Measurements from ENCODE around the gene PADI4. TPM values are rescaled to one million over a fixed set of nuclear protein-coding genes. Genes with fewer than 3 reads are reported as not detected.
"Not testable (repeated sequence)": the region's sequence is repeated elsewhere in the genome, so short reads cannot be mapped to it uniquely, and the experiment has no call there.

The PADI4 gene
- total RNA-seq, 2 experiments from 2014 or later: 0.17 to 0.23 TPM

DNA sequence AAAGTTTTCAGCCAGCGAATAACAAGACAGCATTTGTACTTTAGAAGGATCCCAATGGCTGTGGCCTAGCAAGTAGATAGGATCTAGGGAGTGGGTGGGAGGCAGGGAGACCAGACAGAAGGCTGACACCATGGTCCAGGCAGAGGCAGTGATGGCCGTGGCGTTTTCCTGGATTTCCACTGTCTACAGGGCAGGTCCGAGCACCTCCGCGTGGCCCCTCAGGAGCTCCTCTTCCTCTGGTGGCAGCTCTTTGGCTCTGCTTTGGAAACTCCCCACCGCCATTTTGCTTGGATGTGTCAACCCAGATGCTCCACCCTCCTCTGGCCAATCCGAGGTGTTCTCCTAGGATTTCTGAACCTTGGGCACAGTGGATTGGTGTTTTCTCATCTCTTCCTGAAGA, 25.1 kb downstream of the PADI4 start:
- H3K4me3 Mint-ChIP-seq: no peak overlapping the region
- CTCF ChIA-PET: no interaction called here
- no peaks in the 10 kb centered on the region for H3K36me3 Mint-ChIP-seq (ENCODE audit: low read depth)
- H3K4me1 Mint-ChIP-seq: no peaks in the 10 kb centered on the region
- H3K9me3 Mint-ChIP-seq: no peaks in the 10 kb centered on the region
- POLR2A ChIA-PET: no interaction called here
- no peak for DNase-seq
- H3K27ac Mint-ChIP-seq: no peak overlapping the region
- H3K27me3 Mint-ChIP-seq: peaks cover 1% of the 10 kb centered on the region

DNA sequence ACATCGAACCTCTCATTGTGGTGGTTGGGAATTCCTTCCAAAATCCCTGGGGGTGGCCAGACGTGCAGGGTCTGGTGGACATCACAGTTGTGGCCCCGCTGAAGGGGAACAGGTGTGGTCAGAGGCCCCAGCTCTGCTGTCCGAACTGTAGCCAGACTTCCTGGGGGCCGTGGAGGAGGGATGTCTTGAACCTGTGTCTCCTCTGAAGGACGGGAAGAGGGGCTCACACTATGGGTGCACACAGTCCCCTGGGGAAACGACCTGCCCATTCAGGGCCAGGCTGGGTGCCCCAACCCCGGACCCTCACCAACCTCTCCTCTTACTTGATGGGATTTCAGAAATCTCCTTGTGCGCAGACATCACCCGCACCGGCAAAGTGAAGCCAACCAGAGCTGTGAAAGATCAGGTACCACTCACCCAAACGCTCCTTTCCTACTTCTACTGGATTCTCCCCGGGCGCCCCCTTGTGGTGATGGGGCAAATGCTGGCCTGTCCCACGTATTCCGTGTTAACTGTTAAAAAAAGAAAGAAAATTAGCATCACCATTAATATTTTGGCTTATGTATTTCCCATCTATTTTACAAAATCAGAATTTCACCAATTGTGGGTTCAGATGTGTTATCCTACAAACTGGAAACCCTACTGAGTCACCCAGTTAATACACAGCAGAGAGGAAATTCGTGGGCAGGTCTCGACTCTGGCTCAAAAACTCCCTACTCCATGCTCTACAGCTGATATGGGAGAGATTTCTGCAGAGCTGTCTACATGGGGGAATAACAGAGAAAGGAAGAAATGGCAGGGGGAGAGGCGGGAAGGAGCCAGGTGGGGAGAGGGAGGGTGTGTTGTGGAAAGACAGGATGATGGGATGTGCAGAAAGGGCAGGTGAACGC, 28.1 kb downstream of the PADI4 start:
- Mint-ChIP-seq H3K4me3 (no peak overlapping the region), H3K4me1 (no peaks in the 10 kb centered on the region), H3K9me3 (no peaks in the 10 kb centered on the region), H3K36me3 (ENCODE audit: low read depth) (no peaks in the 10 kb centered on the region), H3K27ac (no peak overlapping the region), H3K27me3 (peaks cover 1% of the 10 kb centered on the region)
- ChIA-PET CTCF (interaction anchor here (1.4 kb wide), 1 partner anchor 261 kb away, joined by 3 read pairs; no protein-coding TSS in a partner anchor), POLR2A (no interaction called here)
- DNase-seq: peak; percentile 70

DNA sequence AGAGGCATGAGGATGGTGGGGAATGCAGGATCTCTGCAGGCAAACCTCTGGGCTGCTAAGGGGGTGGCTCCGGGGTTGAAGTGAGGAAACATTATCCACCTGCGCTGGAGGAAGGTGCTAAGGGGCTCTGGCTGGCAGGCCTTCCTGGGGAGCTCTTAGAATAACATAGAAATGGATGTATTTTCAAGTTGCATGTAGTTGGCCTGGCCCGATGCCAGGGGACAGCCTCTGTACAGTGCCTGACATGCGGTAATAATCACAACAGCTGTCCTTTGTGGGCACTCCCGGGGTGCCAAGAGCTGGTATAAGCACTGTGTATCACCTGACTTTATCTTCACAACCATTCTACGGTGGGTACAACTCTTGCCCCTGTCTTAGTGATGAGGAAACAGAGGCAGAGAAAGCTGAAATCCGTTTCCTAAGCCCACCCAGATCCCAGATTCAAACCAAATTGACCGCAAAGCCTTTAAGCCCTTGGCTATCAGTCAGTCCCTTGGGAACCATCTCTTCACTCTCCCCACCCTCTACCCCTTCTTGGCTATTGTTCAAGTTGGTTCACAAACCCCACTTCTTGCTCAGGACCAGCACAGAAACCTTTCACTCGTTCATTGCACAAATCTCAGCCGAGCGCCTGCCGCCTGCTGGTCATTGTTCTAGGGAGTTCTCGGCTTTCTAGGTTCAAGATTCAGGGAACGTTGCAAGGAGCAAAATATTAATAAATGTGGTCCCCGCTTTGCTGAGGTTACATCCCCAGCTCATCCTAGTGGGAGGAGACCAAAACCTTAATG, 30.9 kb downstream of the PADI4 start:
- DNase-seq: no peak
- Mint-ChIP-seq H3K36me3 (ENCODE audit: low read depth) (no peaks in the 10 kb centered on the region), H3K9me3 (no peaks in the 10 kb centered on the region), H3K27ac (no peak overlapping the region), H3K4me1 (no peaks in the 10 kb centered on the region), H3K27me3 (peaks cover 1% of the 10 kb centered on the region), H3K4me3 (no peak overlapping the region)
- POLR2A ChIA-PET: no interaction called here
- CTCF ChIA-PET: no interaction called here

DNA sequence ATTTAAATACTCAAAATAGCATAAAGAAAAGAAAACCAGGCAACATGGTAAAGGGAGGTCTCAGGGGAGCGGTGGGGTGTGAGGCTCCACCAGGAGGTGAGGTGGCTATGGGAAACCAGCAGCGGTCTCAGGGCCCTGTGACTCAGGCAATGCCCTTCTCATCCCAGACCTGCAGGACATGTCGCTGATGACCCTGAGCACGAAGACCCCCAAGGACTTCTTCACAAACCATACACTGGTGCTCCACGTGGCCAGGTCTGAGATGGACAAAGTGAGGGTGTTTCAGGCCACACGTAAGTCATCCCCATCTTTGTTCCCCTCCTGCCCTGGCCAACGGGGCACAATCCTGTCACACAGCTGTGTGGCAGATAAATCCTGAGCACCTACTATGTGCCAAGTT, 31.5 kb downstream of the PADI4 start:
- no peak for DNase-seq
- Mint-ChIP-seq H3K9me3 (no peaks in the 10 kb centered on the region), H3K27ac (no peak overlapping the region), H3K4me3 (no peak overlapping the region), H3K36me3 (ENCODE audit: low read depth) (no peaks in the 10 kb centered on the region), H3K4me1 (no peaks in the 10 kb centered on the region), H3K27me3 (peaks cover 1% of the 10 kb centered on the region)
- ChIA-PET CTCF (no interaction called here), POLR2A (no interaction called here)

DNA sequence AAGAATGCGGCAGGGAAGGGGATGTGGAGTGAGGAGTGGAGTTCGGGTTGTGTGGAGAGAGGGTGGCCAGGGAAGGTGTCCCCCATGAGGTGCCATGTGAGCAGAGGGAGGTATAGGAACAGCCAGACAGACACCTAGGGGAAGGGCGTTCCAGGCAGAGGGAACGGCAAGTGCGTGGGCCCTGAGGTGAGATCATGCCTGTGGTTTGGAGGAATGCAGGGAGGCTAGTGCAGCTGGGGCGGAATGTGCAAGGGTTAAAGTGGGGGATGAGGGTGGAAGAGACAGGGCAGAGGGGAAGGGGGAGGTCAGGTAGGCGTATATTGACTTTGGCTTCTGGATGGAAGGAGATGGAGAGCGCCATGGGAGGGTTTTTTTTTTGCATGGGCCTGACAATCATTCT, 32.4 kb downstream of the PADI4 start:
- Mint-ChIP-seq H3K36me3 (ENCODE audit: low read depth) (no peaks in the 10 kb centered on the region), H3K9me3 (no peaks in the 10 kb centered on the region)
- CTCF ChIA-PET: interaction anchor here (1.2 kb wide), 1 partner anchor 16 kb away, joined by 3 read pairs; no protein-coding TSS in a partner anchor

DNA sequence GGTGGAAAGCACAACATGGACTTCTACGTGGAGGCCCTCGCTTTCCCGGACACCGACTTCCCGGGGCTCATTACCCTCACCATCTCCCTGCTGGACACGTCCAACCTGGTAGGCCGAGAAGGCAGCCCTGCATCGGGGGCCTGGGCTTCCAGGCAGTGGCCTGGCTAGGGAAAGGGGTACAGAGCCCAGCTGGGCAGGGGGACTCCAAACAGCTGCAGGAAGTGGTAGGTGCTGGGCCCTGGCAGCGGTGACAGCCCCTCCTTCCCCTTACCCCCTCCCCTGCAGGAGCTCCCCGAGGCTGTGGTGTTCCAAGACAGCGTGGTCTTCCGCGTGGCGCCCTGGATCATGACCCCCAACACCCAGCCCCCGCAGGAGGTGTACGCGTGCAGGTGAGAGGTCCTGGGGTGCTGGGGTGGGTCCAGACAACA, 34.0 kb downstream of the PADI4 start:
- Mint-ChIP-seq H3K4me1 (no peaks in the 10 kb centered on the region), H3K27ac (no peak overlapping the region), H3K4me3 (no peak overlapping the region), H3K36me3 (ENCODE audit: low read depth) (no peaks in the 10 kb centered on the region), H3K9me3 (no peaks in the 10 kb centered on the region), H3K27me3 (no peaks in the 10 kb centered on the region)
- ChIA-PET POLR2A (no interaction called here), CTCF (no interaction called here)
- no peak for DNase-seq

More for the DNA sequence above, 32.4 kb downstream of the PADI4 start:
- H3K4me3 Mint-ChIP-seq: no peak overlapping the region
- no peak for DNase-seq
- POLR2A ChIA-PET: no interaction called here
- no peaks in the 10 kb centered on the region for H3K4me1 Mint-ChIP-seq
- no peak overlapping the region for H3K27ac Mint-ChIP-seq
- peaks cover 1% of the 10 kb centered on the region for H3K27me3 Mint-ChIP-seq

DNA sequence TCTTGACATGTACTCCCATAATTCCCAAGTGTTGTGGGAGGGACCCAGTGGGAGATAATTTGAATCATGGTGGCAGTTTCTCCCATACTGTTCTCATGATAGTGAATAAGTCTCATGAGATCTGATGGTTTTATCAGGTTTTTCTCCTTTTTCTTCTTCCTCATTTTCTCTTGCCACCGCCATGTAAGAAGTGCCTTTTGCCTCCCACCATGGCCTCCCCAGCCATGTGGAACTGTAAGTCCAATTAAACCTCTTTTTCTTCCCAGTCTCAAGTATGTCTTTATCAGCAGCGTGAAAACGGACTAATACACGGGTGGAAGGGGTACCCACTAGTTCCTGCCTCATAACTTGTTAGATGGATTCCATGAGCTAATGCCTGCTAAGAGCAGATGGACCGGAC, 37.5 kb downstream of the PADI4 start:
- not testable (repeated sequence) for H3K27me3 Mint-ChIP-seq, DNase-seq

DNA sequence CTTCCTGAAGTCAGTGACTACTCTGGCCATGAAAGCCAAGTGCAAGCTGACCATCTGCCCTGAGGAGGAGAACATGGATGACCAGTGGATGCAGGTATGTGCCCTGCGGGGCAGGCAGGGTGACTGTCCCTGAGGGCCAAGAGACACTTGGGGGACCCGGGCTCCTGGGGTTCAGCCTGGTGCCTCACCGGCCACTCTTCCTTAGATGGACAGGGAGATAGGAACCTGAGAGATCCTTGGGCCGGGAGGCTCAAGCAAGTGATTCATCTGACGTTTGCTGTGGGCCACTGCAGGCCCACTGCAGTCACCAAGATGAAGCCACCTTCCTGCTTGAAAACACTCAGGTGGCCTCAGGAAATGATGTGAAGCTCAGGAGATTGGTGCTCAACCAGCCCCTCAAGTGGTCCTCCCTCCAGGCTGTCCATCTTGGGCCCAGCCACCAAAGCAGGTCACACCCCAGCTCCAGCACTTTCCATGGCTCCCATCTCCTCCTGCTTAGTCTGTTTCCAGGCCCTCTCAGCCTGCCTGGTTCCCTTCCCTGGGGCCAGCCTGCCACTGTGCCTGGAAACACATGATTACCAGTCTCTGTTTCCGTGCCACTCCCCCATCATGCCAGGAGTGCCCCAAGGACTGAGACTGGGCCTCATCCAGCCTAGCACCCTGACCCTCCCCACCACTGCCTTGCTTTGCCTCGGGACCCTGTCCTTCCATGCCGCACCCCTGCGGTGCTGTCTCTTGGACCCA, 38.2 kb downstream of the PADI4 start:
- DNase-seq: no peak
- Mint-ChIP-seq H3K36me3 (ENCODE audit: low read depth) (no peaks in the 10 kb centered on the region), H3K27me3 (no peaks in the 10 kb centered on the region), H3K4me1 (peaks cover 6% of the 10 kb centered on the region), H3K27ac (no peak overlapping the region), H3K4me3 (no peak overlapping the region), H3K9me3 (no peaks in the 10 kb centered on the region)
- ChIA-PET POLR2A (no interaction called here), CTCF (no interaction called here)

More for the DNA sequence above, 37.5 kb downstream of the PADI4 start:
- H3K27ac Mint-ChIP-seq; H3K4me3 Mint-ChIP-seq; CTCF ChIA-PET; H3K4me1 Mint-ChIP-seq; POLR2A ChIA-PET; H3K36me3 Mint-ChIP-seq (ENCODE audit: low read depth); H3K9me3 Mint-ChIP-seq: not testable (repeated sequence)

DNA sequence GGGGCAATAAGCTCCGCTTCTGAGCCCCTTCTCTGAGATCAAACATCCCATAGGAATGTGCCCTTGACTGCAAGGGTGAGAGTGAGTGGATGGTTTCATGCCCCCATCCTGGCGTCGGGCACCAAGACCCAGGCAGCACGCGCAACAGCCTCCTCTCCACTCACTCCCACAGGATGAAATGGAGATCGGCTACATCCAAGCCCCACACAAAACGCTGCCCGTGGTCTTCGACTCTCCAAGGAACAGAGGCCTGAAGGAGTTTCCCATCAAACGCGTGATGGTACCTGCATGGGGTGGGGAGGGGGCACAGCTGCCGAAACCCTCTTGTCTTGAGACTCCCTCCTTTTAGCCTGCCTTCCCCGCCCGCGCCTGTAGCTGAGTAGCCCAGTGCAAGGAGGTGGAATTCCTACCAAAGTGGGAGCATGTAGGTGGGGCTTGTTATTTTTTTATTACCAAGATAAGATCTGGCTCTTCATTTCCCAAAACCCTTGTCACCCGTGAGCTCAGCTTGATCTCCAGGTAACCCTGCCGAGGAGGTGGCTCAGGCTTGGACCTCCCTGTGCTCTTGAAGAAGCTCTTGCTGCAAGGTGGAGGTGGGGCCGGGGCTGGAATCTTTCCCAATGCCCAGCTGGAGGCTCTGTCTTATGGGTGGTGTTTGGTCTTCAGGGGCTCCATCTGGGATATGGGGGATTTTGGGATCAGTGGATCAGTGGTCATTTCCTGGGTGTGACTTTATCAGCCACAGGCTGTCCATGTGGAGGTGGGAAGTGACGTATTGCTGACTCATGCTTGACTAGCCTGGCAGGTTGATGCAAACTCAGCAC, 40.0 kb downstream of the PADI4 start:
- no peaks in the 10 kb centered on the region for H3K27me3 Mint-ChIP-seq
- CTCF ChIA-PET: no interaction called here
- H3K36me3 Mint-ChIP-seq (ENCODE audit: low read depth): no peaks in the 10 kb centered on the region
- H3K9me3 Mint-ChIP-seq: no peaks in the 10 kb centered on the region
- no peak overlapping the region for H3K27ac Mint-ChIP-seq
- no peak overlapping the region for H3K4me3 Mint-ChIP-seq
- POLR2A ChIA-PET: interaction anchor here (0.7 kb wide), 1 partner anchor 19 kb away, joined by 3 read pairs; no protein-coding TSS in a partner anchor
- peaks cover 6% of the 10 kb centered on the region for H3K4me1 Mint-ChIP-seq
- DNase-seq: no peak

DNA sequence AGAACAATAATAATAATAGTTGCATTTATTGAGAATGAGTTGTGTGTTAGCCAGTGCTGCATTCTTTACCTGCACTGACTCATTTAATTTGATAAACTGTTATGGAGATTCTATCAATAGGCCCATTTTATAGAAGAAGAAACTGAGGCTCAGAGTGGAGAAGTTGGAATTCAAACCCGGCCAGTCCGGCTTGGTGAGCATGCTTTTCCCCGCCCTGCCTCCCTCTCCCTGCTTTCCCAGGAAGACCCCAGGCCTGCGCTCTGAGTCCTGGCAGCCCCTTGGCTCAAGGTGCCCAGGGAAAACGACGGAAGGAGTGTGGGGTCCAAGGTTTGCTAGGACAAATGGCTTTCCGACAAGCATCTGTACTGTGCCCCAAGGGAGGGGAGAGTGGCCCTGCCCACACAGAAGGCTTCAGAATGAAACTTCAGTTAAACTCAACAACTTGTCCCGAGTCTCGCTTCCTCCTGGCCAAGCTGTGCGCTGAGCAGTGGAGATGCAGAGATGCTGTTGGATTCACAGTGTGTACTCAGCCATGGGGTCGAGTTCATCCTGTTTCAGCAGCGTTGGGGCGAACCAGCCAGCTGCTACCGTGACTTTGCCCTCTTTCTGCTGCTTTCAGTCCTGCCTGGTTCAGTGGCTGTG, 40.7 kb downstream of the PADI4 start:
- Mint-ChIP-seq H3K4me3 (no peak overlapping the region), H3K36me3 (ENCODE audit: low read depth) (no peaks in the 10 kb centered on the region), H3K27ac (no peak overlapping the region), H3K9me3 (no peaks in the 10 kb centered on the region), H3K4me1 (peaks cover 6% of the 10 kb centered on the region), H3K27me3 (no peaks in the 10 kb centered on the region)
- ChIA-PET CTCF (no interaction called here), POLR2A (interaction anchor here (0.7 kb wide), 1 partner anchor 20 kb away, joined by 3 read pairs; no protein-coding TSS in a partner anchor)
- DNase-seq: no peak

DNA sequence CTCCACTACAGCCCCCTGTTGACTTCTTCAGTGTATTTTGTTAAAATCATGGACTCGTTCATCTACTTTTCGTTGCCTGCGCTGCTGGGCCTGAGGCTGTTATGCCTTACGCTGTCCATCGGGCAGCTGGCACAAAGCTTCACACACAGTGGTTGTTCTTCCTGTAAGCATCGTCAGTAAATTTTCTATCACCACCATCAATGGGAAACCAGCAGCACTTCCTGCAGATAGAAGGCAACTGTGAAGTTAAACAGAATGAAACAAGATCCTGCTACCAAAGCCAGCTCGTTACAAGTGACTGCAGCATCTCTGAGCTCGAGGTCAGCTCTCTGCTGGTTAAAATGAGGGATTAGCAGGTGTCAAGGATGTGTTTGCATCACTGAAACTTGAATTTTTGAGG, 42.1 kb downstream of the PADI4 start:
- CTCF ChIA-PET: no interaction called here
- H3K4me3 Mint-ChIP-seq: no peak overlapping the region
- POLR2A ChIA-PET: no interaction called here
- no peaks in the 10 kb centered on the region for H3K27me3 Mint-ChIP-seq
- DNase-seq: no peak
- no peaks in the 10 kb centered on the region for H3K9me3 Mint-ChIP-seq
- H3K4me1 Mint-ChIP-seq: peaks cover 6% of the 10 kb centered on the region
- no peaks in the 10 kb centered on the region for H3K36me3 Mint-ChIP-seq (ENCODE audit: low read depth)
- H3K27ac Mint-ChIP-seq: no peak overlapping the region

DNA sequence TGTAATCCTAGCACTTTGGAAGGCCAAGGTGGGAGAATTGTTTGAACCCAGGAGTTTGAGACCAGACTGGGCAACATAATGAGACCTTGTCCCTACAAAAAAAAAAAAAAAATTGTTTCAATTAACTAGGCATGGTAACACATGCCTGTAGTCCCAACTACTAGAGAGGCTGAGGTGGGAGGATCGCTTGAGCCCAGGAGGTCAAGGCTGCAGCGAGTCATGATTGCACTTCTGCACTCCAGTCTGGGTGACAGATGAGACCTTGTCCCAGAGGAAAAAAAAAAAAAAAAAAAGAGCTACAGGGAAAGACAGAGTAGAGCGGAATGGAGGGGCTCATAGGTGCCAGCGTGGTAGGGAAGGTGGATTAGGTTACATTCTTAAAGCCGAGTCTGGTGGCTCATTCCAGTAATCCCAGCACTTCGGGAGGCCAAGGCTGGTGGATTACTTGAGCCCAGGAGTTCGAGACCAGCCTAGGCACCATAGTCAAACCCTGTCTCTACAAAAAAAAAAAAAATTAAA, 43.0 kb downstream of the PADI4 start:
- no peak overlapping the region for H3K27ac Mint-ChIP-seq
- CTCF ChIA-PET: no interaction called here
- H3K27me3 Mint-ChIP-seq: no peaks in the 10 kb centered on the region
- H3K36me3 Mint-ChIP-seq (ENCODE audit: low read depth): no peaks in the 10 kb centered on the region
- POLR2A ChIA-PET: no interaction called here
- H3K4me1 Mint-ChIP-seq: peaks cover 6% of the 10 kb centered on the region
- no peaks in the 10 kb centered on the region for H3K9me3 Mint-ChIP-seq
- DNase-seq: no peak
- H3K4me3 Mint-ChIP-seq: no peak overlapping the region
